ENCODE measurements around the gene CLEC2A.

- no peak for TF ChIP-seq POLR2A (IDR thresholded peaks at IDR 0.05)
- TF ChIP-seq POLR2AphosphoS5 (IDR thresholded peaks at IDR 0.05) = no peak
- no peak for TF ChIP-seq CTCF (IDR thresholded peaks at IDR 0.05 in 8 of 11, conservative IDR thresholded peaks at IDR 0.05 in 3 of 11)
These were observed 29.5 kb downstream of the CLEC2A start for GRCh38 chr12:9902539-9903228.

All from spleen (tissue), 7 donors.